Smooth muscle cell (in vitro differentiated cells): ENCODE results near the gene CUBN. TPM values are rescaled to one million over a fixed set of nuclear protein-coding genes. Genes with fewer than 3 reads are reported as not detected.

Experiments used
- DNase-seq: peaks from one replicate; lab custom pipeline; 2025; ENCODE audit not compliant: unreplicated experiment; lab: John Stamatoyannopoulos, UW
- H2AFZ ChIP-seq: fragments of 200-600 bp; sonication (generic); 2 replicates; pipeline ENCODE4 v1.6.0; 2016; ENCODE audit warnings: antibody characterized with exemption, low read depth, mild to moderate bottlenecking
- H3F3A ChIP-seq: fragments of 200-600 bp; sonication (generic); 2 replicates; pipeline ENCODE4 v1.6.0; 2017; ENCODE audit warnings: antibody characterized with exemption, low read depth
- H3K27ac ChIP-seq: fragments of 200-600 bp; sonication (generic); 2 replicates; pipeline ENCODE4 v1.5.1; 2016; ENCODE audit warnings: low read depth, mild to moderate bottlenecking
- H3K27me3 ChIP-seq: fragments of 200-600 bp; sonication (generic); 2 replicates; pipeline ENCODE4 v1.6.1; 2016; ENCODE audit warnings: low read depth, mild to moderate bottlenecking
- H3K36me3 ChIP-seq: fragments of 200-600 bp; sonication (generic); 2 replicates; pipeline ENCODE4 v1.5.1; 2016; ENCODE audit warnings: low read depth
- H3K4me1 ChIP-seq: fragments of 200-600 bp; sonication (generic); 2 replicates; pipeline ENCODE4 v1.5.1; 2016; ENCODE audit warnings: low read depth
- H3K4me2 ChIP-seq: fragments of 200-600 bp; sonication (generic); 2 replicates; pipeline ENCODE4 v1.6.0; 2016; ENCODE audit warnings: mild to moderate bottlenecking
- H3K4me3 ChIP-seq: fragments of 200-600 bp; sonication (generic); 2 replicates; pipeline ENCODE4 v1.5.1; 2016; ENCODE audit warnings: mild to moderate bottlenecking
- H3K79me2 ChIP-seq: fragments of 200-600 bp; sonication (generic); 2 replicates; pipeline ENCODE4 v1.6.0; 2016; ENCODE audit warnings: low read depth, mild to moderate bottlenecking
- H3K9ac ChIP-seq: fragments of 200-600 bp; sonication (generic); 2 replicates; pipeline ENCODE4 v1.6.0; 2016; ENCODE audit warnings: low read depth
- H3K9me3 ChIP-seq: fragments of 200-600 bp; sonication (generic); replicated peaks from 2 replicates; pipeline ENCODE4 v1.5.1; 2016; ENCODE audit warnings: low read depth
- H4K20me1 ChIP-seq: fragments of 200-600 bp; sonication (generic); 2 replicates; pipeline ENCODE4 v1.6.0; 2016; ENCODE audit warnings: low read depth
- WGBS: methylation state at CpG from one replicate; pipeline ENCODE4 v1.1.7; 2016; ENCODE audit warnings: low lambda C conversion rate; 5-methylcytosine and 5-hydroxymethylcytosine counted together
- polyA plus RNA-seq: library from polyadenylated mRNA; unstranded; fragments of >200 nt; fragmentation: Nextera tagmentation; extraction: Ambion mirVana; gene quantifications from 2 replicates; pipeline ENCODE4 v1.2.1, GENCODE V29; 2016
- total RNA-seq: library from RNA; depleted of rRNA; stranded (reverse); fragments of >200 nt; gene quantifications from 2 replicates; pipeline ENCODE4 v1.2.3, GENCODE V29; 2014
- TF ChIP-seq, protein P1 (sequence below): fragments of 200-600 bp; sonication (generic); IDR thresholded peaks from 2 replicates; pipeline ENCODE4 v1.5.1; 2017; ENCODE audit warnings: borderline replicate concordance, mild to moderate bottlenecking, antibody characterized with exemption; ENCODE audit not compliant: insufficient read depth, poor library complexity, severe bottlenecking

Gene CUBN
- total and polyA plus RNA-seq, 2 experiments from 2014 or later, result 0.62 to 4.7 TPM

DNA sequence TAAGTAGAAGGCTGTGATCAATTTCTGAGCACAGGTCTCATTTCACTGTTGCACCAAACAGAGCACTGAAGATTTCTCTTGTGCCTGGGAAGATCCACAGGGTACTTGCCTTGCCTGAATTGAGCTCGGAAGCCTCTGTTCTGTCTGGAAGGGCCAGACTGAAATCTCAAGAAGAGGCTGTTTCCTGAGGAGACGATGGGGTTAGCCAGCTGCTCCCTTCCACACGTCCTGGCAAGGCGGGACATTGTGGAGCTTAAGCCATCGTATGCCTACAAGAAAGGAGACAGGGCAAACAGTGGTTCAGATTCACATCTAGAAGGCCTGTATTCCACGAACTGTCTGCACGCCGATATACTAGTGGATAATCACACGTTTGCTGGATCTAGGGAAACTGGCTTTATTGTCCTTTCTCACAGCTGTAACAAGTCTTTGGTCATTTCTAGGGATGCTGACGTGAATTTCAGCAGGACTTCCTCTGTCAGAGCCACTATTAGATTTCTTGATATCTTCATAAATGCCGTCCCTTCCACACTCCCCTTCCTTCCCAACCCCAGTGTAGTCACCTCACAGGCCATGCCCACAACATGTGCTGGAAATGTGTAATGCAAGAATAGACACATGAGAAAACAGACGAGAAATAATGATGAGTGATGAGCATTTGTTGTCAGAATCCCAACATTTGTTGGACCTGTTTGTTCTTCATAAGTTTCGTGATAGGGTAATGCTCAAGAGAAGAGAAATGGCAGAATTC, 175.2 kb downstream of the CUBN start:
- no peaks in the 10 kb centered on the region for H3K36me3 ChIP-seq
- TF ChIP-seq, protein P1, sequence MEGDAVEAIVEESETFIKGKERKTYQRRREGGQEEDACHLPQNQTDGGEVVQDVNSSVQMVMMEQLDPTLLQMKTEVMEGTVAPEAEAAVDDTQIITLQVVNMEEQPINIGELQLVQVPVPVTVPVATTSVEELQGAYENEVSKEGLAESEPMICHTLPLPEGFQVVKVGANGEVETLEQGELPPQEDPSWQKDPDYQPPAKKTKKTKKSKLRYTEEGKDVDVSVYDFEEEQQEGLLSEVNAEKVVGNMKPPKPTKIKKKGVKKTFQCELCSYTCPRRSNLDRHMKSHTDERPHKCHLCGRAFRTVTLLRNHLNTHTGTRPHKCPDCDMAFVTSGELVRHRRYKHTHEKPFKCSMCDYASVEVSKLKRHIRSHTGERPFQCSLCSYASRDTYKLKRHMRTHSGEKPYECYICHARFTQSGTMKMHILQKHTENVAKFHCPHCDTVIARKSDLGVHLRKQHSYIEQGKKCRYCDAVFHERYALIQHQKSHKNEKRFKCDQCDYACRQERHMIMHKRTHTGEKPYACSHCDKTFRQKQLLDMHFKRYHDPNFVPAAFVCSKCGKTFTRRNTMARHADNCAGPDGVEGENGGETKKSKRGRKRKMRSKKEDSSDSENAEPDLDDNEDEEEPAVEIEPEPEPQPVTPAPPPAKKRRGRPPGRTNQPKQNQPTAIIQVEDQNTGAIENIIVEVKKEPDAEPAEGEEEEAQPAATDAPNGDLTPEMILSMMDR, result no peak
- H3K4me3 ChIP-seq, result no peak overlapping the region
- H3K79me2 ChIP-seq, result no peaks in the 10 kb centered on the region
- no peaks in the 10 kb centered on the region for H3F3A ChIP-seq
- no peak for DNase-seq
- peaks cover 17% of the 10 kb centered on the region for H3K4me1 ChIP-seq
- no peak overlapping the region for H3K4me2 ChIP-seq
- H2AFZ ChIP-seq, result peak overlapping the region; percentile 18
- whole genome bisulfite sequencing, result 76% methylated on average over 13 of the region's 13 CpGs
- H3K27ac ChIP-seq, result no peak overlapping the region
- H3K9me3 ChIP-seq, result no peaks in the 10 kb centered on the region
- H3K9ac ChIP-seq, result no peak overlapping the region
- H4K20me1 ChIP-seq, result no peaks in the 10 kb centered on the region
- no peaks in the 10 kb centered on the region for H3K27me3 ChIP-seq

DNA sequence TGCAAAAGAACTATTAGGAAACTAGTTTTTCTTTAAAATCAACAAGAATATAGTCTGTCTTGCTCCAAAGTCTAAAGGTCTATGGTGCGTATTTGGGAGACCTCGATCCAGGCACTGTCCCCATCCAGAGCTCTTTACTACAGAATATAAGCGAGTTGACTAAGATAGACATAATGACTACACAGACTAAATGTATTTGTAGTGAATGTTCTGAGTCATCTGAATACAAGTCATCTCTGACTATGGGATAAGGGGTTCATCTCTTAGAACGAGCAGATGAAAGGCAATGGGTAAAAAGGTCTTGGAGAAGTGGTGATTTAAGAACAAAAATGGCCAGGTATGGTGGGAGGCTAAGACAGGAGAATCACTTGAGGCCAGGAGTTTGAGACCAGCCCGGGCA, 176.3 kb downstream of the CUBN start:
- Histone ChIP-seq H3K79me2 (no peaks in the 10 kb centered on the region), H3K9ac (no peak overlapping the region), H3K27ac (peak overlapping the region; percentile 92), H3K36me3 (no peaks in the 10 kb centered on the region), H3K9me3 (no peaks in the 10 kb centered on the region), H3K4me2 (peak overlapping the region; percentile 16), H3K27me3 (no peaks in the 10 kb centered on the region), H3F3A (no peaks in the 10 kb centered on the region), H2AFZ (no peak overlapping the region), H3K4me1 (peaks cover 17% of the 10 kb centered on the region), H4K20me1 (no peaks in the 10 kb centered on the region), H3K4me3 (no peak overlapping the region)
- TF ChIP-seq, protein P1, result no peak
- 62% methylated on average over 5 of the region's 5 CpGs for WGBS
- DNase-seq, result no peak

GRCh38 chr10:16952610-16953009, 177.0 kb downstream of the CUBN start:
- no peaks in the 10 kb centered on the region for H3K9me3 ChIP-seq
- H3K79me2 ChIP-seq, result no peaks in the 10 kb centered on the region
- peaks cover 17% of the 10 kb centered on the region for H3K4me1 ChIP-seq
- H3K4me2 ChIP-seq, result peak overlapping the region; percentile 16
- H3K4me3 ChIP-seq, result no peak overlapping the region
- no peaks in the 10 kb centered on the region for H3F3A ChIP-seq
- H4K20me1 ChIP-seq, result no peaks in the 10 kb centered on the region
- no peaks in the 10 kb centered on the region for H3K27me3 ChIP-seq
- H3K36me3 ChIP-seq, result no peaks in the 10 kb centered on the region
- peak overlapping the region; percentile 10 for H2AFZ ChIP-seq
- WGBS, result 83% methylated on average over 5 of the region's 5 CpGs
- no peak for DNase-seq
- peak overlapping the region; percentile 92 for H3K27ac ChIP-seq
- TF ChIP-seq, protein P1, result peak; percentile 10
- H3K9ac ChIP-seq, result no peak overlapping the region

- Histone ChIP-seq H3F3A (no peaks in the 10 kb centered on the region), H2AFZ (no peak overlapping the region), H3K9ac (no peak overlapping the region), H3K9me3 (no peaks in the 10 kb centered on the region), H3K4me3 (no peak overlapping the region), H3K27ac (peak overlapping the region; percentile 92), H4K20me1 (no peaks in the 10 kb centered on the region), H3K79me2 (no peaks in the 10 kb centered on the region), H3K4me2 (no peak overlapping the region), H3K36me3 (no peaks in the 10 kb centered on the region), H3K27me3 (no peaks in the 10 kb centered on the region), H3K4me1 (peaks cover 17% of the 10 kb centered on the region)
- no peak for DNase-seq
- WGBS, result 61% methylated on average over 5 of the region's 5 CpGs
- TF ChIP-seq, protein P1, result no peak
Observed at GRCh38 chr10:16952080-16952479, 177.5 kb downstream of the CUBN start.
